ENCODE data around the gene RAP1GAP.

The RAP1GAP gene

DNA sequence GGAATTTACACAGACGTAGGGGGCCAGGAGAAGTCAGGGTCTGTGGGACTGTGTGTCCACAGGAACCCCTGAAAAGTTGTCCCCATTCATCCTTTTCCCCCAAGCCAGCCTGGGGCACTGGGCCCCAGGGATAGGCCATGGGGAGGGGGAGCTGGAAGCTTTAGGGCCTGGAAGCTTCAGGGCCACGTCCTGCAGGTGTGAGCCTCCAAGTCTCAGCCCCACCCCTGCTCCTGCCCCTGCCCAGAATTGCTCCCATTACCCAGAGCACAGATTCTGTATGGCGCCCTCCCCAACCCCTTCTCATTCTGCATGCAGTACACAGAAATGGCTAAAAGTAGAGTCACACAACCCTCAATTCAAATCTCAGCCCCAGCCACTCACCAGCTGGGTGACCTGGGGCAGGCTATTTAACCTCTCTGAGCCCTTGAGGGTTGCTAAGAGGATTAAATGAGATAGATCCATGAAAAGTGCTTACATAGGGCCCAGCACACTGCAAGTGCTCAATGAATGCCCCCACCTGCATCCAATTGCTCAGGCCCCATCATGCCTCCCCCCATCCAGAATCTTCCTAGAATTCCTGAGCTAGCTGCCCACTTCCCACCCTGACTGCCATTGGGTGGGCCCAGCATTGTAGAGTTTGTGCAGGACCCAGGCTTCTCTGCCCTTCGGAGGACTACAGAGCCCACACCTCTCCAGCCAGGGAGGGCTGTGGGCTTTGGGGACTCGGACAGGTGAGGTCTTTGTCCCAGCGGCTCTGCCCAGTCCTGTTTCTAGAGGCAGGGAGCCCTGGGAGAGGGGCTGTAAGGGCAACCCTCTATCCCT lies 6.5 kb downstream of the RAP1GAP start:
- no peak for DNase-seq (ENCODE audit: low read depth in 2 of 2, low spot score in 1 of 2)

GRCh38 chr1:21661886-21662285 lies 7.3 kb downstream of the RAP1GAP start:
- DNase-seq (ENCODE audit: low read depth in 2 of 2, low spot score in 1 of 2) = no peak

DNA sequence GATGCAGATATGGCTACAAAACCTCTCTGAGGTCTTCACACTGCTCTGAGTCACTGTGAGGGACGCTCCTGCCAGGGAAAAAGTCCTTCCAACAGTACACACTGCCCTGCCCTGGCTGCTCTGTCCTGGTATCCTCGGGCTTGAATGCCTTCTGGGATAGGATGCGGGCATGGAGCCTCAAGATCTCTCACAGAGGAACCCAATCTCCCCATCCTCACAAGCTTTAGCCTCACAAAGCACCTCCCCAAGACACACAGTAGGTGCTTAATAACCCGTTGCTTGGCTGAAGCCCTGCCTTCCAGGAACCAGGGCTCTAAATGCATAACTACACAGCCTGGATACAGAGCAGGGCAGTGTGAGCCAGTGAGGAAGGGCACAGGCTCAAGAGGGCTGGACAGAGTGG lies 9.2 kb downstream of the RAP1GAP start:
- DNase-seq (ENCODE audit: low read depth in 2 of 2, low spot score in 1 of 2) = no peak

- peak; percentile 48 to 61 for DNase-seq (ENCODE audit: low read depth in 2 of 2, low spot score in 1 of 2)
These were observed 9.8 kb downstream of the RAP1GAP start for GRCh38 chr1:21659099-21659923.

DNA sequence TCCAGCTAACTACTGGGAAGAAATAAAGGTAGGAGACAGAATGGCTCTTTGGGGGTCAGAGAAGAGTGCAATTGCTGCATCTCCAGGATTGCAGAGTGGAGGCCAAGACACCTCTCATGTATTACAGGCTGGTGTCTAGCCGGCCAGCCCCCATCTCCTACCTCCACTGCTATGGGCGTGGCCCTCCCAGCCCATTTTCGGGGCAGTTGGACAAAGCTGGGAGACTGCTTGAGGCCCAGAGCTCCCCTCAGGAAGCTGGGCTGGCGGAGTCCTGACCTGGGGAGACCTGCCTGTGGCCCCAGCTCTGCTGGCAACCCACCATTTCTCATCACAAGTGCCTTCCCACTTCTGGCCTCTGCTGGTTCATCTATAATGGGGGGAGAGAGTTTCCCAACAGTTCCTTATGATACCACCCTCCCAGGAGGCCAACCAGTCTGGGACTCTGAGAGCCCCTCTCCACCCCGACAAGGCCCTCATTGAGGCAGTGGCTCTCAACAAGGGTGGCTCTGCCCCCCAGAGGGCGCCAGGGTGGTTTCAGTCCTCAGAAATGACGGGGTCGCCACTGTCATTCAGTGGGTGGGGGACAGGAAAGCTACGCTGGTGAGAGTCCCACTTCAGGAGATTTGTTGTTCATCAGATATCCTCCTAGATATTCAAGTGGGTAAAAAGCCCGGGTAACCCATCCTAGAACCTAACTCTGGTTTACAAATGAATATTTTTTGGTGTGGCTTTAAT lies 11.5 kb downstream of the RAP1GAP start:
- no peak for DNase-seq (ENCODE audit: low read depth in 2 of 2, low spot score in 1 of 2)

DNA sequence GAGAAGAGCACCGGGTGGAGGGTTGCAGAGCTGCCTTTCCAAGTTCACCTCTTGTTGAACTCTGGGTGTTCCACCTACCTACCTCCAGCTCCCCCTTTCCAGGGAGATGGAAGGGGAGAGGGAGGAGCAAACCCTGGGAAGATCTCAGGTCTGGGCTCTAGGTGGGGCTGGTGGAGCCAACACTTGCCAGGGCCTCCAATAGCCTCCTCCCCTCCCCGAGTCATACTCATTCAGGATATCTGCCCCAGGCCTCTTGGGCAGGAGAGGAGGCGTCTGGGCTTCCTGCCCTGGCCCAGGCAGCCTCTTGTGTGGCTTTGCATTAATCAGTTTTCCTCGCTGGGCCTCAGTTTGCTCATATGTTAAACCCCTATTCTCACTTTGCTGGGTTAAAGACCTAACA lies 13.4 kb downstream of the RAP1GAP start:
- DNase-seq (ENCODE audit: low read depth in 2 of 2, low spot score in 1 of 2) = no peak

DNA sequence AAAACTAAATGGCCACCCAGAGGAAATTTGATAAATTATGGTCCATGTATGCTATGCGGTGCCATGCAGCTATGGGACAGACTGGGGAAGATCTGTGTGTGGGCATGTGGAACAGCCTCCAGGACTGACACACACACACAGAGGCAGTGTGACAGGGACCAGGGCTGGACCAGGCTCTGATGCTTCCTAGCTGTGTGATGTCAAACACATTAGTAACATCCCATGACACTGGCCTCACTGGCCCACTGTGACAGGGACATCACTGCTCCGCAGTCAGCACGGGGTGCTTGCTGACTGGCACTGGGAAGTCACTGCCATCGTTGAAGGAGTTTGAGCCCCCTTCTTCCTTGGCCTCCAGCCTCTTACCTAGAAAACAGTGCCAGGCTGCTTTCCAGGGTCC lies 13.9 kb downstream of the RAP1GAP start:
- no peak for DNase-seq (ENCODE audit: low read depth in 2 of 2, low spot score in 1 of 2)

GRCh38 chr1:21654209-21654608 lies 14.9 kb downstream of the RAP1GAP start:
- no peak for DNase-seq (ENCODE audit: low read depth in 2 of 2, low spot score in 1 of 2)

DNA sequence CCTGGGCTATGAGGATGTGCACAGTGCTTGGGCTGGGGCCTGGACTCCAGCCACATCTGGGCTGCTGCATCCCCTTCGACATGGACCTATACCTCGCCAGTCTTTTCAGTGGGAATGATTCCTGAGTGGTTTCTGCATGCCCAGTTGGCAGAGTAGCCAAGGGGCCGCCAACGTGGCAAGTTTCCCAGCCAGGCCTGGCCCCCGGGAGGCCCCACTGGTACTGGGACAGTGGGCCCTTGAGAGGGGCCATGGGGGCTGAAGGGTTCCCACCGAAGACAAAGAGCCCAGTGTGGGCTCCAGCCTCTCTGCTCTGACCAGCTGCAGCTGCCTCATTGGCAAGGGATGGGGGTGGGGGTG lies 15.4 kb downstream of the RAP1GAP start:
- DNase-seq (ENCODE audit: low read depth in 2 of 2, low spot score in 1 of 2) = no peak

DNA sequence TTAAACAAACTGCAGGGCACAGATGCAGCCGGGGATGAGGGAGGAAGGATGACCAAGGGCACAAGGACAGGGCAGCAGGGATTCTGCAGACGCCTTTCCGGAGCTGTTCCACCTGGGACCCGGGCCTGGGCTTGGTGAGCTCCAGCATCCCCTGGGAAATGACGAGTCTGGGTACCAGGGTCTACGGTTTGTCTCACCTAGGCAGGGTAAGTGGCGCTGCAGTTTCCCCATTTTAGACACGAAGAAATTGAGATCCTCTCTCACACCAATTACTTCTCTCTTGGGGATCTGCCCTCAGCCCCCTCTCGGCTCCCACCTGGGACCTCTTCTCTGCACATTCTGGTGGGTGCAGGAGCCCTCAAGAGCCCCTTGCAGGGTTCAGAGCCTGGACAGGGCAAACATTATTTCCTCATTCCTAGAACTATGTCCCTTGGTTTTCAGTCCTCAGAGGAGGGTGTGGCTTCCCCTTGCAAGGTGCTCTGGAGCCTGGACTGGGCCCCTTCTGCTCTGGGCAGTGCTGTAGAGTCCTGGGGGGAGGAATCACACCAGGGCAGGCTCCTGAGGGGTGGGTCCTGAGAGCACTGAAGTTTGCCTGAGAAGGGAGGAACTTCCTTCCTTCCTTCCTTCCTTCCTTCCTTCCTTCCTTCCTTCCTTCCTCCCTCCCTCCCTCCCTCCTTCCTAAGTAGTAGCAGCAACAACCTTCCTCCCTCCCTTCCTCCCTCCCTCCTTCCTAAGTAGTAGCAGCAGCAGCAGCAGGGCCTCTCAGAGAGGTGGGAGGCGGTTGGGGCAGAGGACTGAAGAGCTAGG lies 16.0 kb downstream of the RAP1GAP start:
- DNase-seq (ENCODE audit: low read depth in 2 of 2, low spot score in 1 of 2) = no peak

DNA sequence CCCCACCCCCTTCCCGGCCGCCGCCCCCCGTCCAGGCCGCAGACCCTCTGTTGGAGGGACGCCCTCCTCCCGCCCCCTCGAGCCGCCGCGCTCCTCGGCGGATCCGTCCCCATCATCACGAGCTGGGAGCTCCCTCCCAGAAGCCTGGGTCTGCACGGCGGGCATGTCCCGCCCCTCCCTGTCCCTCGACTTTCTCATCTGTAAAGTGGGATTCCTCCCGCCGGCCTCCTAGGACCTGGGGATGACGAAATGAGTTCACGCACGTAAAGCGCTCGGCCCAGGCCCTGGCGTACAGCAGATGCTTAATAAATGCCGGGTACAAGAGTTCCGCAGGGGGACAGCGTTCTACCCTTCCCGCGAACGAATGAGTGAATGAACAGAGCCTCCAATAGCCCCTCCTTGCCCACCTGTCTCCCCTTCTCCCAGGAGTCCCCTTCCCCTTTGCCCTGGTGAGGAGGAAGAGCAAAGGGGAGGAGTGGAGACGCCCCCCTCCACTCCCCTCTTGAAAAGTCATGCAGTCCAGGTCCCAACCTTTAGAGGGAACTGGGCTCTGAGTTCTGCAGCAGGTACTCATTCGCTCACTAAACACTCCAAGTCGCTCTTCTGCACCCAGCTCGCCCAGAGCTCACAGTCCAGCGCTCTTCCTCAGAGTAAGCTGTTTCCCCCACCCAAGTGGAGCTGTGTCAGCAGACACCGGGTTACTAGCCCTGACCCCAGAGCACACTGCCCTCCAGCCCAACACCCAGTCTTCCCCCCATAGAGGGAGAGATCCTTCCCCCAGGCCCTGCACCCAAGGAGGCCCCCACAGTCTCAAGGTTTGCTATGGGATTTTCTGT lies 16.8 kb downstream of the RAP1GAP start:
- DNase-seq (ENCODE audit: low read depth in 2 of 2, low spot score in 1 of 2) = no peak

- DNase-seq (ENCODE audit: low read depth in 2 of 2, low spot score in 1 of 2) = no peak
These were observed 17.7 kb downstream of the RAP1GAP start for GRCh38 chr1:21651214-21652042.

DNA sequence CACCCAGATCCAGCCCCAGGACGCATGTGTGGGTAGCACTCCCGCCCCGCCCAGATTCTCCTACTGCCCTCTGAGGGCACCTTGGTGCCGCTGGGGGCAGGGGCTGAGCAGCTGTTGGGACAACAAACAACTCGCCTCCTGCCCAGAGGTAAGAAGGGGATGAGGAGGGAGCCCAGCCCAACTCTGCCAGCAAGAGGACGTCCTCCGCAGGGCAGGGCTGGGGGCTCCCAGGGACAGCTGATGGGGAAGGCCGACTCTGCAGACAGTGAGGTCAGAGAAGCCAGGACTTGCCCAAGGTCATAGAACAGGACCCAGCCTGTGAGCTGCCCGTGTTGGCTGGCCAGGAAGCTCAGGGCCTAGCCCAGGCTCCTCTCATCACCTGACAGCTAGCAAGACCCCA lies 18.8 kb downstream of the RAP1GAP start:
- no peak for DNase-seq (ENCODE audit: low read depth in 2 of 2, low spot score in 1 of 2)

DNA sequence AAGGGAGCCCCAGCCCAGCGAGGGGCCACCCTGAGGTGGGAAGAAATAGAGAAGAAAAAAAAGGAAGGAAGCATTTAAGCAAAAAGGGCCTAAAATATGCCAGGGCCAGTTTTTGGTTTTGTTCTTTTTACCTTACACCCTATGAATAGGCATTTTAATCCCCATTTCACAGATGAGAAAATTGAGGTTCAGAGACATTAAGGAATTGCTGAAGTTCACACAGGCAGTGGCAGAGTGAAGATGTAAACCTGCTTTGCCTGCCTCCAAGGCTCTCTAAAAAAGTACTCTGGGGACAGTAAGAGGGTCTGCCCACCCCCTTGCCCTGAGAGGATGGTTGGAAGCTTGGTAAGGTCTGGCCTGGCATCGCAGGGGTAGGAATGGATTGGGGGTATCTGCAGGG lies 19.8 kb downstream of the RAP1GAP start:
- no peak for DNase-seq (ENCODE audit: low read depth in 2 of 2, low spot score in 1 of 2)

GRCh38 chr1:21648791-21649190 lies 20.4 kb downstream of the RAP1GAP start:
- DNase-seq (ENCODE audit: low read depth in 2 of 2, low spot score in 1 of 2) = no peak

GRCh38 chr1:21648352-21648730 lies 20.8 kb downstream of the RAP1GAP start:
- DNase-seq (ENCODE audit: low read depth in 2 of 2, low spot score in 1 of 2) = no peak

- no peak for DNase-seq (ENCODE audit: low read depth in 2 of 2, low spot score in 1 of 2)
These were observed 21.5 kb downstream of the RAP1GAP start for GRCh38 chr1:21647431-21648351.

DNA sequence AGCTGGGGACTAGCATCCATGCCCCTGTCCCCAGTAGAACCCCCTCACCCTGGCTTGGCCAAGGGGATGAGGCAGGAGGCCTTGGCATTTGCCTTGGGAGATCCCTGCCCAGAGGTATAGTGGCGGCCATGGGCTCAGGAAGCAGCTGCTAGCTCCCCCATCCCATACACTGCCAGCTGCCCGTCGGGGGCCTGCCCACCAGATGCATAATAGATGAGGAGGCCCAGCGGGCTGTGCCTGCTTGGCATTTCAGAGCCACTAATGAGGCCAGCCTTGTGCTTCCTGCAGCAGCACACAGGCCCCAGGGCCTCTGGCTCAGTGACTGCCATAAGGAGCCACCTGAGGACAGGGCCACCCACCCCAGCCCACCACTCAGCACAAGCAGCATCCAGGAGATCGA lies 23.6 kb downstream of the RAP1GAP start:
- no peak for DNase-seq (ENCODE audit: low read depth in 2 of 2, low spot score in 1 of 2)

Data from stimulated activated CD8-positive, alpha-beta memory T cell treated with anti-CD3 and anti-CD28 coated beads, Interleukin-4, amount 100 ng/mL, for 1 hour (primary cell).